Measurements from ENCODE around the gene MID1IP1.

Gene MID1IP1

GRCh38 chrX:38839277-38839676 lies 38.0 kb downstream of the MID1IP1 start:
- no peak overlapping the region for H3K27ac Mint-ChIP-seq
- H3K27me3 Mint-ChIP-seq, result no peaks in the 10 kb centered on the region
- no peaks in the 10 kb centered on the region for H3K9me3 Mint-ChIP-seq
- H3K4me3 Mint-ChIP-seq, result no peak overlapping the region
- no peaks in the 10 kb centered on the region for H3K4me1 Mint-ChIP-seq
- H3K36me3 Mint-ChIP-seq, result no peaks in the 10 kb centered on the region
- no peak for DNase-seq
- CTCF ChIA-PET, result no interaction called here

- Mint-ChIP-seq H3K4me1 (no peaks in the 10 kb centered on the region), H3K27me3 (no peaks in the 10 kb centered on the region), H3K27ac (no peak overlapping the region), H3K4me3 (no peak overlapping the region), H3K9me3 (no peaks in the 10 kb centered on the region), H3K36me3 (no peaks in the 10 kb centered on the region)
- no peak for DNase-seq
- CTCF ChIA-PET, result no interaction called here
Observed at GRCh38 chrX:38839944-38840343, 38.7 kb downstream of the MID1IP1 start.

- no peaks in the 10 kb centered on the region for H3K27me3 Mint-ChIP-seq
Observed at GRCh38 chrX:38841750-38842149, 40.5 kb downstream of the MID1IP1 start.

GRCh38 chrX:38845426-38845825 lies 44.2 kb downstream of the MID1IP1 start:
- Mint-ChIP-seq H3K9me3 (no peaks in the 10 kb centered on the region), H3K27me3 (no peaks in the 10 kb centered on the region), H3K27ac (no peak overlapping the region), H3K36me3 (no peaks in the 10 kb centered on the region), H3K4me3 (no peak overlapping the region), H3K4me1 (peaks cover 10% of the 10 kb centered on the region)
- no peak for DNase-seq
- CTCF ChIA-PET, result no interaction called here

More at GRCh38 chrX:38841750-38842149, 40.5 kb downstream of the MID1IP1 start:
- CTCF ChIA-PET, result no interaction called here
- no peak overlapping the region for H3K4me3 Mint-ChIP-seq
- no peaks in the 10 kb centered on the region for H3K36me3 Mint-ChIP-seq
- no peak for DNase-seq
- no peaks in the 10 kb centered on the region for H3K9me3 Mint-ChIP-seq
- H3K27ac Mint-ChIP-seq, result no peak overlapping the region
- peaks cover 10% of the 10 kb centered on the region for H3K4me1 Mint-ChIP-seq

GRCh38 chrX:38847206-38847902 lies 46.1 kb downstream of the MID1IP1 start:
- CTCF ChIA-PET, result no interaction called here
- no peak for DNase-seq

GRCh38 chrX:38847903-38848230 lies 46.6 kb downstream of the MID1IP1 start:
- Mint-ChIP-seq H3K4me3 (no peak overlapping the region), H3K27me3 (no peaks in the 10 kb centered on the region), H3K36me3 (no peaks in the 10 kb centered on the region), H3K27ac (no peak overlapping the region), H3K4me1 (peaks cover 10% of the 10 kb centered on the region), H3K9me3 (no peaks in the 10 kb centered on the region)
- CTCF ChIA-PET, result no interaction called here
- DNase-seq, result no peak

More at GRCh38 chrX:38847206-38847902, 46.1 kb downstream of the MID1IP1 start:
- peaks cover 10% of the 10 kb centered on the region for H3K4me1 Mint-ChIP-seq
- H3K36me3 Mint-ChIP-seq, result no peaks in the 10 kb centered on the region
- H3K27ac Mint-ChIP-seq, result no peak overlapping the region
- no peak overlapping the region for H3K4me3 Mint-ChIP-seq
- H3K9me3 Mint-ChIP-seq, result no peaks in the 10 kb centered on the region
- no peaks in the 10 kb centered on the region for H3K27me3 Mint-ChIP-seq

- CTCF ChIA-PET, result no interaction called here
- DNase-seq, result no peak
- H3K4me3 Mint-ChIP-seq, result no peak overlapping the region
- no peak overlapping the region for H3K27ac Mint-ChIP-seq
- no peaks in the 10 kb centered on the region for H3K36me3 Mint-ChIP-seq
- H3K4me1 Mint-ChIP-seq, result peaks cover 10% of the 10 kb centered on the region
- H3K9me3 Mint-ChIP-seq, result no peaks in the 10 kb centered on the region
- no peaks in the 10 kb centered on the region for H3K27me3 Mint-ChIP-seq
Observed at GRCh38 chrX:38848671-38849455, 47.6 kb downstream of the MID1IP1 start.

- H3K4me3 Mint-ChIP-seq, result no peak overlapping the region
- CTCF ChIA-PET, result no interaction called here
Observed at GRCh38 chrX:38850807-38851544, 49.7 kb downstream of the MID1IP1 start.

GRCh38 chrX:38854305-38854704 lies 53.0 kb downstream of the MID1IP1 start:
- H3K27ac Mint-ChIP-seq, result no peak overlapping the region
- H3K4me3 Mint-ChIP-seq, result no peak overlapping the region
- H3K9me3 Mint-ChIP-seq, result no peaks in the 10 kb centered on the region
- CTCF ChIA-PET, result no interaction called here
- no peaks in the 10 kb centered on the region for H3K27me3 Mint-ChIP-seq
- DNase-seq, result no peak
- no peaks in the 10 kb centered on the region for H3K4me1 Mint-ChIP-seq
- no peaks in the 10 kb centered on the region for H3K36me3 Mint-ChIP-seq

More at GRCh38 chrX:38850807-38851544, 49.7 kb downstream of the MID1IP1 start:
- H3K27ac Mint-ChIP-seq, result no peak overlapping the region
- peaks cover 7% of the 10 kb centered on the region for H3K4me1 Mint-ChIP-seq
- no peaks in the 10 kb centered on the region for H3K9me3 Mint-ChIP-seq
- no peaks in the 10 kb centered on the region for H3K27me3 Mint-ChIP-seq
- no peaks in the 10 kb centered on the region for H3K36me3 Mint-ChIP-seq
- DNase-seq, result no peak
